Suprapubic skin (tissue), 4 donors: ENCODE results near the gene XXYLT1. TPM values are rescaled to one million over a fixed set of nuclear protein-coding genes. Genes with fewer than 3 reads are reported as not detected.

Experiments used
- DNase-seq, 2 donors: peaks; one replicate each; pipeline ENCODE4 v3.0.0-alpha.2; 2019; ENCODE audit warnings: low spot score in 2 of 2
- H3K27ac ChIP-seq: fragments of 200-600 bp; sonication (generic); one replicate; pipeline ENCODE4 v1.5.1; 2019
- H3K27me3 ChIP-seq: fragments of 200-600 bp; sonication (generic); one replicate; pipeline ENCODE4 v1.5.1; 2019
- H3K36me3 ChIP-seq: fragments of 200-600 bp; sonication (generic); one replicate; pipeline ENCODE4 v1.5.1; 2019
- H3K4me1 ChIP-seq: fragments of 200-600 bp; sonication (generic); one replicate; pipeline ENCODE4 v1.5.1; 2019
- H3K4me3 ChIP-seq: fragments of 200-600 bp; sonication (generic); one replicate; pipeline ENCODE4 v1.5.1; 2019; ENCODE audit warnings: mild to moderate bottlenecking
- H3K9me3 ChIP-seq: fragments of 200-600 bp; sonication (generic); one replicate; pipeline ENCODE4 v1.5.1; 2019
- EP300 ChIP-seq: sonication (generic); formaldehyde crosslinking; IDR thresholded peaks from one replicate; pipeline ENCODE4 v1.6.1; 2017; ENCODE audit warnings: antibody characterized with exemption
- POLR2A ChIP-seq, 2 donors: fragments of 450-650 bp; IDR thresholded peaks; one replicate each; pipeline ENCODE4 v1.6.1; 2017; ENCODE audit warnings: antibody characterized with exemption in 2 of 2, mild to moderate bottlenecking in 2 of 2, moderate library complexity in 2 of 2
- POLR2AphosphoS5 ChIP-seq, 3 donors: sonication (generic); formaldehyde crosslinking; IDR thresholded peaks; one replicate each; pipeline ENCODE4 v1.6.1; 2017; ENCODE audit warnings: antibody characterized with exemption in 3 of 3
- WGBS: methylation state at CpG from one replicate; pipeline ENCODE4 v1.1.5; 2018; 5-methylcytosine and 5-hydroxymethylcytosine counted together
- total RNA-seq, 4 donors: library from RNA; depleted of rRNA; stranded (reverse); fragments of >200 nt; gene quantifications; one replicate each; pipeline ENCODE4 v1.1.0, GENCODE V29; 2016
- TF ChIP-seq, protein P1 (sequence below), 2 donors: fragments of 200-600 bp in 1 of 2; fragments of 450-650 bp in 1 of 2; sonication (generic) in 1 of 2; IDR thresholded peaks; one replicate each; pipeline ENCODE4 v1.5.1; 2016 to 2019; ENCODE audit warnings: antibody characterized with exemption in 2 of 2, mild to moderate bottlenecking in 1 of 2, moderate library complexity in 1 of 2

The XXYLT1 gene
- total RNA-seq, 4 donors from 2014 or later, result 8.0 to 19.4 (median 13.2) TPM

DNA sequence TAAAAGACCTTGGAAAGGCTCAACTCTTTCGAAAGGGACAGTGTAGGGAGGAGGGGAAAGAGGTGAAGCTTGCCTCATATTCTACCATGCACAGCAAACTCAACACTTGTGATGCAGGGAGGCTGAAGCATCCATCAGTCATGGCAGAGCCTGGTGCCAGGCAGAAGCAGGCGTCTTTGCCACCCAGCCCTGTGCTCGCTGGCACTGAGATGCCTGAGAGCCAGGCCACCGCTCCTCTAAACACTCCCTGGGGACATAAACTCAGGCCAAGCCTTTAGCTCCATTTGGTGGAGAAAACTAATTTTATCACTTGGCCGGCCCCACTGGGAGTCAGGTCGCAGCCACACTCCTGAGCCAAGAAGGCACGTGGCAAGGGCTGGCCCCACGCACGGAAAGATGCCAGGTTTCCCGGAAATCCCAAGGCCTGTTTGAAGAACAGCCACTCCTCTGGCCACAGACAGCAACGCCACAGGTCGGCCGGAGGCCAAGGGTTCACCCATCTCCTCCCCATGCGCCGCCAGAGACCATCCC is 30.7 kb downstream of the XXYLT1 start:
- Histone ChIP-seq H3K4me1 (peaks cover 33% of the 10 kb centered on the region), H3K36me3 (no peaks in the 10 kb centered on the region), H3K9me3 (no peaks in the 10 kb centered on the region), H3K27ac (peak overlapping the region; percentile 84), H3K27me3 (no peaks in the 10 kb centered on the region), H3K4me3 (no peak overlapping the region)
- WGBS, result 40% methylated on average over 8 of the region's 15 CpGs
- peak in 1 of 2 donors; percentile 81 for DNase-seq
- no peak for TF ChIP-seq POLR2AphosphoS5 (IDR thresholded peaks at IDR 0.05)

DNA sequence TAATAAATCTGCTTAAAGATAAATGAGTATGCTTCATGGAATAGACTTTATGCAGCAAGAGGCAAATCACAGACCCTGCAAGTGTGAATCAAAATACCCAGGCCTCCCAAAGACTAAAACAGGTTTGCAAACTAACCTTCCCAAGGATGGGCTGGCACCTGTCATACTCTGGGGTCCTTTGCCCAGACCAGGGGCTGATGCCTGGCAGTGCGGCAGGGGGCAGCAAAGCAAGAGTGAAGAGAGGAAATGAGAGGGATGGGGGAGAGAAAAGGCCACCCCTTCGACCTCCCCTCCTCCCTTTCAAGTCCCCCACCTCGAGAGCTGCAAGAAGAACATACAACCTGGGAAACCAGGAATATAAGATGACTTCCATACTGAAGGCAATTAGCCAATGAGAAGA is 31.8 kb downstream of the XXYLT1 start:
- Histone ChIP-seq H3K27me3 (no peaks in the 10 kb centered on the region), H3K4me3 (no peak overlapping the region), H3K27ac (peak overlapping the region; percentile 84), H3K36me3 (no peaks in the 10 kb centered on the region), H3K9me3 (no peaks in the 10 kb centered on the region), H3K4me1 (peaks cover 33% of the 10 kb centered on the region)
- TF ChIP-seq POLR2A (IDR thresholded peaks at IDR 0.05) (no peak), POLR2AphosphoS5 (IDR thresholded peaks at IDR 0.05) (no peak), EP300 (no peak)
- TF ChIP-seq, protein P1, sequence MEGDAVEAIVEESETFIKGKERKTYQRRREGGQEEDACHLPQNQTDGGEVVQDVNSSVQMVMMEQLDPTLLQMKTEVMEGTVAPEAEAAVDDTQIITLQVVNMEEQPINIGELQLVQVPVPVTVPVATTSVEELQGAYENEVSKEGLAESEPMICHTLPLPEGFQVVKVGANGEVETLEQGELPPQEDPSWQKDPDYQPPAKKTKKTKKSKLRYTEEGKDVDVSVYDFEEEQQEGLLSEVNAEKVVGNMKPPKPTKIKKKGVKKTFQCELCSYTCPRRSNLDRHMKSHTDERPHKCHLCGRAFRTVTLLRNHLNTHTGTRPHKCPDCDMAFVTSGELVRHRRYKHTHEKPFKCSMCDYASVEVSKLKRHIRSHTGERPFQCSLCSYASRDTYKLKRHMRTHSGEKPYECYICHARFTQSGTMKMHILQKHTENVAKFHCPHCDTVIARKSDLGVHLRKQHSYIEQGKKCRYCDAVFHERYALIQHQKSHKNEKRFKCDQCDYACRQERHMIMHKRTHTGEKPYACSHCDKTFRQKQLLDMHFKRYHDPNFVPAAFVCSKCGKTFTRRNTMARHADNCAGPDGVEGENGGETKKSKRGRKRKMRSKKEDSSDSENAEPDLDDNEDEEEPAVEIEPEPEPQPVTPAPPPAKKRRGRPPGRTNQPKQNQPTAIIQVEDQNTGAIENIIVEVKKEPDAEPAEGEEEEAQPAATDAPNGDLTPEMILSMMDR (IDR thresholded peaks at IDR 0.05), result no peak
- WGBS, result 79% methylated on average over 3 of the region's 3 CpGs
- DNase-seq, result peak in 1 of 2 donors; percentile 40

DNA sequence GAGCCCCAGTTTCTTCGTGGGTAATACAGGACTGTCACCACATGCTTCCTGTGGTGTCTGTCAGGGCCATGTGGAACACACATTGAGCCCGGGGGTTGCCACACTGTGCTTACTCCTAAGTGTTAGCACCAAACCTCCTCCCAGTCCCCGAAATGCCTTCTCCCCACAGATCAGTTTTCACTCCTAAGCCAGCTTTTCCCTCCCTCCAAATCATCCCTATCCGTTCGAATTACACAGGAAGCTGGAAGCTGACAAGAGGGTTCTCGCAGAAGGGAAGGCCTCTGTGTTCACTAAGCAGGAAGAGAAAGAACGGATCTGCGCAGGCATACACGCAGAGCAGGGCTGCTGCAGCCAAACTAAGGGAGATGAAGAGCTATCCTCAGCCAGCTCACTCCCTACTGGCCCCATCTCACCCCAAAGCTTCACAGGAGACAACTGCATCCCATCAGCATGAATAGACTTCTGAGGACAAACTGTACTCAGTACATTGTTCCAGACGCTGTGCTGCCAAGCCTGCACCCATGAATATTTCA is 32.3 kb downstream of the XXYLT1 start:
- no peaks in the 10 kb centered on the region for H3K9me3 ChIP-seq
- WGBS, result 69% methylated on average over 10 of the region's 10 CpGs
- TF ChIP-seq POLR2A (IDR thresholded peaks at IDR 0.05) (no peak), POLR2AphosphoS5 (IDR thresholded peaks at IDR 0.05) (peak in 1 of 3 donors; percentile 29), EP300 (peak; percentile 40)
- TF ChIP-seq, protein P1 (IDR thresholded peaks at IDR 0.05), result no peak
- H3K4me3 ChIP-seq, result no peak overlapping the region
- no peaks in the 10 kb centered on the region for H3K36me3 ChIP-seq
- no peaks in the 10 kb centered on the region for H3K27me3 ChIP-seq
- DNase-seq, result peak in 1 of 2 donors; percentile 81
- H3K4me1 ChIP-seq, result peaks cover 33% of the 10 kb centered on the region
- H3K27ac ChIP-seq, result peak overlapping the region; percentile 84

DNA sequence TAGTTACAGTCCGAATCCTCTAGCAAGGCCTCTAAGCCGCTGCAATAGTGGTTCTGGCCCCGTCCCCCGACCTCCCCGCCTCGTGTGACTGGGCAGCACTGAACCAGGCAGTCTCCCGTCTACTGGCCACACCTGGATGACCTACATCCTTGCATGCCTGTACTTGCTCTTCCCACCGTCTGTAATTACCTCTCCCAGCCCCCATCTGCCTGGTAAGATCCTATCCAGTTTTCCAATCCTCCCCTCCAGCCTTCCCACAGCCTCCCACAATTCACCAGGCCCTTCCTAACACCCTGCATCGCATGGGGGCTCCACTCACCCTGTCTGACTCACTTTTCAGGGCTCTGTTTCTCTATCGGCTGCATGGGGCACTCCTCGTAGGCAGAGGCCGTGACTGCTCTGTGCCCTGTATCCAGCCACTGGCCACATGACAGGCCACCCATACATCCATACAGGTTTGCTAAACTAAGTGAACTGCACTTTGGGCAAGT is 32.8 kb downstream of the XXYLT1 start:
- H3K9me3 ChIP-seq, result no peaks in the 10 kb centered on the region
- no peak overlapping the region for H3K4me3 ChIP-seq
- peak in 1 of 2 donors; percentile 47 for DNase-seq
- H3K27me3 ChIP-seq, result no peaks in the 10 kb centered on the region
- 88% methylated on average over 12 of the region's 12 CpGs for WGBS
- H3K27ac ChIP-seq, result peak overlapping the region; percentile 84
- TF ChIP-seq EP300, result no peak
- TF ChIP-seq POLR2AphosphoS5 (IDR thresholded peaks at IDR 0.05), result no peak
- no peak for TF ChIP-seq POLR2A (IDR thresholded peaks at IDR 0.05)
- TF ChIP-seq, protein P1 (IDR thresholded peaks at IDR 0.05), result no peak
- no peaks in the 10 kb centered on the region for H3K36me3 ChIP-seq
- peaks cover 33% of the 10 kb centered on the region for H3K4me1 ChIP-seq

DNA sequence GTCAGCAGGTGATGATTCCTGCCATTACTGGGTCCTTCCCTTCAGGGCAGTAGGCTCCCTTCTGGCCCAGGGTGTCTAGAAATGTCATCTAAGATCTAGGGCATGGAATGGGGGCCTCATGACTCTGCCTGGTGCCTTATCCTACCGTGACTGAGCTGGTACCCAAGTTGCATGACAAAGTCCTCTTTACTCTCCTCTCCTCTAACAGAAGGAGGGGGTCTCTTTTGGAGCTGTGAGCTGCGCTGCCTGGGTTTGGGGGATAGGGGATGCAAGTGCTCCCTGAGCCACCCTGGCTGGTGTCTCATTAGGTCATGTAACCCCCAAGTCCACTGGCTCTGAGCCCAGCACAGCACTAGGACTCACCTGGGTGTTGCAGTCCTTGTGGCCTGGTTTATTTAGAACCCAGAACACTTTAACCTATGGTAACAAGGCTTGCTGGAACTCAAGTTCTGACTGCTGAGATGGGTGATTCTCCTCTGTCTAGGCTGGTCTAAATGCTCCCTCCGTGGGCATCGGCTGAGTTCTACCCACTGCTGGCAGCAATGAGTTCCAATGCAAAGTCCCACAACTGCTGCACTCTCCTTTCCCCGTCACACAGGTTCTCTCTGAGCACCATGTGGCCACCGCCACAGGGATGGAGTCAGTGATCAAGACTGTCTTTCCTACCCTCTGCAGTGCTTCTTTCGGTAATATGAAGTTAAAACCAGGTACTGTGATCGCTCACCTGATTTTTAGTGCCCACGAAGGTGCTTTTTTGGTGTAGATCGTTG is 34.0 kb downstream of the XXYLT1 start:
- no peaks in the 10 kb centered on the region for H3K27me3 ChIP-seq
- WGBS, result 96% methylated on average over 9 of the region's 10 CpGs
- H3K9me3 ChIP-seq, result no peaks in the 10 kb centered on the region
- H3K4me1 ChIP-seq, result peaks cover 33% of the 10 kb centered on the region
- H3K27ac ChIP-seq, result no peak overlapping the region
- no peak overlapping the region for H3K4me3 ChIP-seq
- TF ChIP-seq POLR2AphosphoS5 (IDR thresholded peaks at IDR 0.05), result no peak
- TF ChIP-seq, protein P1 (IDR thresholded peaks at IDR 0.05), result no peak
- no peak for TF ChIP-seq EP300
- no peak for TF ChIP-seq POLR2A (IDR thresholded peaks at IDR 0.05)
- peak; percentile 20 to 47 for DNase-seq
- H3K36me3 ChIP-seq, result no peaks in the 10 kb centered on the region
